ENCODE results near the gene GGT5.

The GGT5 gene

GRCh38 chr22:24216541-24217209 lies 28.2 kb downstream of the GGT5 start:
- TF ChIP-seq CTCF (IDR thresholded peaks at IDR 0.05) = no peak

- TF ChIP-seq CTCF (IDR thresholded peaks at IDR 0.05) = no peak
Observed at GRCh38 chr22:24214467-24215285, 30.2 kb downstream of the GGT5 start.

- TF ChIP-seq CTCF (IDR thresholded peaks at IDR 0.05) = no peak
Observed at GRCh38 chr22:24209687-24210086, 35.2 kb downstream of the GGT5 start.

- no peak for TF ChIP-seq CTCF (IDR thresholded peaks at IDR 0.05)
Observed at GRCh38 chr22:24209016-24209415, 35.9 kb downstream of the GGT5 start.

- TF ChIP-seq CTCF (IDR thresholded peaks at IDR 0.05) = no peak
Observed at GRCh38 chr22:24208012-24208749, 36.7 kb downstream of the GGT5 start.

GRCh38 chr22:24207264-24208011 lies 37.4 kb downstream of the GGT5 start:
- TF ChIP-seq CTCF (IDR thresholded peaks at IDR 0.05) = no peak
